HFF-Myc (cell line): ENCODE measurements around the gene FTL.

ENCODE experiments used
- DNase-seq: peaks from one replicate; pipeline ENCODE4 v3.0.0-alpha.2; 2011; ENCODE audit warnings: low read depth; ENCODE audit errors: extremely low read depth
- H3K4me3 ChIP-seq: replicated peaks from 2 replicates; pipeline ENCODE4 v1.5.1; 2011; ENCODE audit warnings: low read depth, mild to moderate bottlenecking, control low read depth, low read length
- TF ChIP-seq, protein P1 (sequence below): IDR thresholded peaks from 2 replicates; pipeline ENCODE4 v1.5.1; 2012; ENCODE audit warnings: mild to moderate bottlenecking, low read depth, low read length, control low read depth; ENCODE audit errors: missing control alignments

FTL gene

GRCh38 chr19:48966541-48967345 is 1.6 kb downstream of the FTL start:
- no peak for DNase-seq
- TF ChIP-seq, protein P1, sequence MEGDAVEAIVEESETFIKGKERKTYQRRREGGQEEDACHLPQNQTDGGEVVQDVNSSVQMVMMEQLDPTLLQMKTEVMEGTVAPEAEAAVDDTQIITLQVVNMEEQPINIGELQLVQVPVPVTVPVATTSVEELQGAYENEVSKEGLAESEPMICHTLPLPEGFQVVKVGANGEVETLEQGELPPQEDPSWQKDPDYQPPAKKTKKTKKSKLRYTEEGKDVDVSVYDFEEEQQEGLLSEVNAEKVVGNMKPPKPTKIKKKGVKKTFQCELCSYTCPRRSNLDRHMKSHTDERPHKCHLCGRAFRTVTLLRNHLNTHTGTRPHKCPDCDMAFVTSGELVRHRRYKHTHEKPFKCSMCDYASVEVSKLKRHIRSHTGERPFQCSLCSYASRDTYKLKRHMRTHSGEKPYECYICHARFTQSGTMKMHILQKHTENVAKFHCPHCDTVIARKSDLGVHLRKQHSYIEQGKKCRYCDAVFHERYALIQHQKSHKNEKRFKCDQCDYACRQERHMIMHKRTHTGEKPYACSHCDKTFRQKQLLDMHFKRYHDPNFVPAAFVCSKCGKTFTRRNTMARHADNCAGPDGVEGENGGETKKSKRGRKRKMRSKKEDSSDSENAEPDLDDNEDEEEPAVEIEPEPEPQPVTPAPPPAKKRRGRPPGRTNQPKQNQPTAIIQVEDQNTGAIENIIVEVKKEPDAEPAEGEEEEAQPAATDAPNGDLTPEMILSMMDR, result no peak
- peak overlapping the region; percentile 91 for H3K4me3 ChIP-seq

DNA sequence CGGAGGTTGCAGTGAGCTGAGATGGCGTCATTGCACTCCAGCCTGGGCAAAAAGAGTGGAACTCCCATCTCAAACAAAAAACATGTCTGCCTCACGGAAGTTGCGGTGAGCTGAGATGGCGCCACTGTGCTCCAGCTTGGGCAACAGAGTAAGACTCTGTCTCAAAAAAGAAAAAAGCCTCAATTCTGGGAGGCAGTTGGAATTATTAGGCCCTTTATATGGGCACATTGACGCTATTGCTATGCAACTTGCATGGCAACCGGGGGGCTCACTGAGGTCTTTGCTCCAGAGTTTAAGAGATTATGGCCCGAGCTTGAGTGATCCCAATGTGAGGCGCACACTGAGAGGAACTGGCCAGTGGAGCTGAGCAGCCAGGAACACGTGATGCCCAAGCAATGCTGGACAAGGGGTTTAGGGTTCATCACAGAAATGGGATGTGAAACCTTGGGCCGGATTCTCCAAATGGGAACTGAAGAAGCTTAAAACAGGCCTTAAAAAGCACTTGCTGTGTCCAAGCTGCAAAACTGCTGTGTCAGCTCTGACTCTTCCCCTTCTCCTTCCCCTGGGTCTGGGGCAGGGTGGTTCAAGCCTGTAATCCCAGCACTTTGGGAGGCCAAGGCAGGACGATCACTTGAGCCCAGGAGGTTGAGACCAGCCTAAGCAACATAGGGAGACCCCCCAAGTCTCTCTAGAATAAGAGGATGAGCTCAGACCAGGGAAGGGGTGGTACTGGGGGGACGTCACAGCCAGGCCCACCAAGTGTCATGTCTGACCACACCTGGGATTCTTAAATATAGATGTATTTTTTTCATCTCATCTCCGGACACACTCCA is 2.5 kb downstream of the FTL start:
- H3K4me3 ChIP-seq, result no peak overlapping the region
- no peak for DNase-seq
- TF ChIP-seq, protein P1, result no peak

DNA sequence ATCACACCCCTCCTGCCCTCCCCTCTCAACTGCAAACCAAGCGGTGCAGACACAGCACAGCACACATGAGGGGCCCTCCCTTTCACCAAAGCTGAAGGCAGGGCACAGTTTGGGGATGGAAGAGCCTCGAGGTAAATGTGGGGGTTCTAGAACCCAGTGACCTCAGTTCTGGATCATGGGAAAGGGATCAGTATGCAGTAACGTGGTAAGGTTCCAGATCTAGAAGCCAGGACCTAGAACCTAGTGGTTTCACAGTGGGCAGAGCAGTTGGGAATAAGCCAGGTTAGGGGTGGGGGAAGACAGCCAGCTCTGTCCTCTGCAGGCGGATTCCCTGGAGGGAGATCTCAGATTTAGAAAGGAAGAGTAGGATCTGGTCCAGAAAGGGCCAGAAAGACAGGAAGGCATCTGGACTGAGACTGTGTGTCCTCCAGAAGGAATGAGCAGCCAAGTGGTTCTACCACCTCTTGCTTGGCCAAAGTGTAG is 3.1 kb downstream of the FTL start:
- no peak for DNase-seq
- TF ChIP-seq, protein P1, result no peak
- H3K4me3 ChIP-seq, result no peak overlapping the region

DNA sequence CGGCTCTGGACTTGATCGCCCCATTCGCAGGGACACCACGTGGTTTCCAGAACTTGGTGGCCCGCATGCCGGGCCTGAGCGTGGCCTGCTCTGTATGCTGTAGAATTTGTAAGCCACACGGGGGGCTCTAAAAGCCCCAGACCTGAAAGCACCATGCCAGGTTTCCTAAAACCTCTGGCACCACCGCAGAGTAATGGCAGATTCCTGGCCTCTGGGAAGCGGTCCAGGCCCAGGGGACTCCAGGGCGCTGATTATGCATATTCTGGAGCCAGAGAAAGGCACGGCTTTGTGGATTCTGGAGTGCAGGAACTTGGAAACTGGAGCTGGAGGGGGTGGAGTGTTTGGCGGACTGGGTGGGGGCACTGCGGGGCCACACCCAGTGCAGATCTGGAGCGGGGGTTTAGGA is 3.7 kb downstream of the FTL start:
- no peak for DNase-seq
- H3K4me3 ChIP-seq, result no peak overlapping the region
- TF ChIP-seq, protein P1, result no peak

DNA sequence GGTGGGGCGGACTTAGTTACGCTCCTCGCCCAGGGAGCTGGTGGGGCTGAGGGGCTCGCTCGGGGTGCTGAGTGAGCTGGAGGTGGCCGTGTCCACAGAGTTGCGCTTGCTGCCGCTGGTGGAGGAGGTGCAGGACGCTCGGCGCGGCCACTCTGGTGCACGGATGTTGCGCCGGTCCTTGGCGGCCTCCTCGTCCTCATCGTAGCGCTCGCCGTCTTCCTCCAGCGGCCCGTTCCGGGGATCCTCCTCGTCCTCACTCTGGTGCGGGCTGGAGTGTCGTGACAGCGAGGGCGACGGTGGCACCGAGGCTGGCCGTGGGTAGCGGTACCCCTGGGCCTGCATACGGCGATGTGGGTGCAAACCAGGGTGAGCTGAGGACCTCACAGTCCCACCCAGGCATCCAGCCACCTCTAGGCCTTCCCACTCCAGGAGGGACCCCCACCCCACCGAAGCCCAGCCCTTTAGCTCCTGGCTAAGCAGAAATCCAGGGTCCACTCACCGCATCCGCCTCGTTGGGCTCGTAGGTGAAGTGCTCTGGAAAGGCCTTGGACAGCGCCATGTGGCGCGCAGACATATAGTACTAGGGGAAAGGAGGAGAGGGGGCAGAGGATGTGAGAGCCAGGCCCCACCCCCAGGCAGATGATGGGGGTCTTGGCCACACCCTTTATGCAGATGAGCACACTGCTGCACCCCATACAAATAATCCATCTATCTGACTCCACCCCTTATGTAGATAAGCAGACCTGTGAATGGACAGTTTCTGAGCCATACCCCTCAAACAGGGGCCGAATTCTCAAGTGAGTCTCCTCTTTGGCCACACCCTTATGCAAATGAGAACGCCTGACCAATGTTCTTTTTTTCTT is 4.4 kb downstream of the FTL start:
- TF ChIP-seq, protein P1, result no peak
- no peak overlapping the region for H3K4me3 ChIP-seq
- no peak for DNase-seq

DNA sequence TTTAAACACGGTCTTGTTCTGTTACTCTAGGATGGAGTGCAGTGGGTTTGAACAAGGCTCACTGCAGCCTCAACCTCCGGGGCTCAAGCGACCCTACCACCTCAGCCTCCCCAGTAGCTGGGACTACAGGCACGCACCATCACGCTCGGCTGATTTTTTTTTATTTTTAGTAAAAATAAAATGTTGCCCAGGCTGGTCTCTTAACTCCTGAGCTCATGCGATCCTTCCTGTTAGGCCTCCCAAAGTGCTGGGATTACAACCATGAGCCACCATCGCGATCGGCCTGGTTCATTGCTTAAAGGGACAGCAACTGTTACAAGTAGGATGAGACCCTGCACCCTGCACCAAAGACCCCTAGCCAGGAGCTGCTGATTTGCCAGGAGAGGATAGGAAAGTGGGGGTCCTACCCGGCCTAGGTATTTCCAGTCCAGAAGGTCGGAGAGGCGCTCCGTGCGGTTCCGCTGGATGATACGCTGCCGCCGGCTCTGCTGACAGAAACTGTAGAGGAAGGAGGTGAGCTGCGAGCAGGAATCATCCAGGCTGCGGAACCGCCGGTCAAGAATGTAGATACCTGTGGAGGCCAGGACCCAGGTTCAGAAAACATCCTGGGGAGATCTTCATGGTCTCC is 5.1 kb downstream of the FTL start:
- TF ChIP-seq, protein P1, result no peak
- no peak for DNase-seq
- no peak overlapping the region for H3K4me3 ChIP-seq
